ENCODE measurements around the gene SETDB1.
A peak's percentile ranks its signal among the peaks of the same experiment; 100 is the strongest.

SETDB1 gene

DNA sequence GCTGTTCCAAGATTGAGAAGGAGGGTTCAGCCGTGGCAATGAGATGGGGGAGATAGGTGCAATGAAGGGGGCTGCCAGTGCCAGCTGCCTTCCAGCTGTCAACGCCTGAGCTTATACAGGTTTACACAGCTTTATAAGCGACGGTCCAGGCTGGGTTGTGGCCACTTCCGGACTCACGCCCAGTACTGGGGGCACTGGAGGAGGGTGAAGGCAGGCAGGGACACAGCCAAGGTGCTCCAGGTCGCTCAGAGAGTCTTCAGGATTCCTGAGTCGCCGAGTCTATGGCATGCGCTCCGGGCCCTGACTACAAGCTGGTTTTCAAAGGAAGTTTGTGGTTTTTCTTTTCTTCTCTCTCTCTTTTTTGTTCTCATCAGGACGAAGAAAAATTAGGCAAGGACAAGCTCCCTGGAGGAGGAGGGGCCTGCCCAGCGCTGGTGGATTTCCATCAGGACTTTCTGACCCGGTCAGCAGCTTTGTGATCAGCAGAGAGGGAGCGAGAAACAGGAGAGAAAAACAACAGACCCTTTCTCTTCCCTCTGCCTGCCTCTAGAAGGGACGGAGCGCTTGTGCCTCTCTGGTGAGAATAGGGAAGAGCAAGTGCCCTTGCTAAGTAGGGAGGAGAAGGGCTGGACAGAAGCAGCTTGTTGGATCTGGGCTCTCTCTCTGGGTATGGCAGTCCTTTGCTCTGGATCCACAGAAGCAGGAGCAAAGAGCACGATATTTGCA lies 80.3 kb downstream of the SETDB1 start, which contains the start of gene MINDY1:
TSS of gene MINDY1 (minus strand) at position 576 of the 726 bp plus-strand sequence. CDS start 4,285 bp downstream, outside the sequence.
- DNase-seq = peak; percentile 74 to 83

- no peak for DNase-seq
Measured at GRCh38 chr1:151007853-151008243, 81.7 kb downstream of the SETDB1 start.

GRCh38 chr1:151008244-151009205 lies 82.4 kb downstream of the SETDB1 start, which contains the start of gene PRUNE1:
TSS of gene PRUNE1 (plus strand) at chr1:151008449. CDS start at chr1:151008633, 184 bp downstream.
- DNase-seq = peak; percentile 86 to 90

DNA sequence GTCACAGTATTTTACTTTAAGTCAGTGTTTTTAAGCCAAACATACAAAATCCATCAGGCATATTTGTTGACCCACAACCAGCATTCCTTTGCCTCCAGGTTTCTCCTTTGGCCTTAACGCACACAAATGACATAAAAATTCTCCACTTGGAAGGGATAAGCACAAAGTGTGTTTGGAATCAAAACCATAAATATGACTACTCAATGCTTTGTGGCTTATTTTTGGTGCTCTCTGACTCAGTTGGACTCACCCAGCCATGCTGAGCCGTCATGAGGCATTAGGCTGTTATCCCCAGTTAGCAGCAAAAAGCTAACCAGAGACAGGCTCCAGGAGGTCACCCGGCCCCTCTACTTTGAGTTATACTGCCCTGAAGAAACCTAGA lies 83.0 kb downstream of the SETDB1 start:
- DNase-seq = no peak

- no peak for DNase-seq
Measured at GRCh38 chr1:151009674-151010345, 83.6 kb downstream of the SETDB1 start.

GRCh38 chr1:151010346-151010726 lies 84.2 kb downstream of the SETDB1 start:
- DNase-seq = no peak

GRCh38 chr1:151011154-151011850 lies 85.1 kb downstream of the SETDB1 start:
- DNase-seq = no peak

GRCh38 chr1:151012684-151013471 lies 86.7 kb downstream of the SETDB1 start:
- DNase-seq = no peak

DNA sequence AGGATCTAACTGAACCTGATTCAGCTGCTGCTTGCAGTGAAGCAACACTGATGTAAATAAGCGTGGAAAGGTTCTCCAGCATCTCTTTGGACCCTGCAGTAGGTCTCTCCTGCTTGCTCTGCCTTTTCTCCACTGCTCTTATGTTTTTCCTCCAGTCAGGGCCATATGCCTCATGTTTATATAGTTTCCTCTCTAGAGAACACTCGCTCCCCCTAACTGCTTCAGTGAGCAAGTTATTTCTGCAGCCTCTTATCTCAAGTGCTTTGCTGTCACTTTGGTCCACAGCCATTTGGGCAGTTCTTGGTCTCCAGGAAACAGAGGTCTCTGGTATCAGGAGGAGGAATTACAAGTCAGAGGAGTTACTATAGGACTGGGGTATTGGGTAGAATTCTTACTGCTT lies 87.4 kb downstream of the SETDB1 start:
- no peak for DNase-seq
